ENCODE results near the gene TAAR9. TPM values are rescaled to one million over a fixed set of nuclear protein-coding genes. Genes with fewer than 3 reads are reported as not detected.

Gene TAAR9
- total and polyA plus RNA-seq, 2 experiments from 2014 or later: not detected

- no peak for TF ChIP-seq REST (IDR thresholded peaks at IDR 0.05; ENCODE audit: unreplicated experiment)
- TF ChIP-seq EZH2 (IDR thresholded peaks at IDR 0.05; ENCODE audit: low read depth, unreplicated experiment): no peak
- TF ChIP-seq JUNB (IDR thresholded peaks at IDR 0.05; ENCODE audit: unreplicated experiment): no peak
- no peak for TF ChIP-seq ZNF462 (CRISPR knock-in tag; IDR thresholded peaks at IDR 0.05)
Measured at GRCh38 chr6:132491881-132492280, 46.2 kb upstream of the TAAR9 start (continued).

GRCh38 chr6:132494954-132495353, 43.1 kb upstream of the TAAR9 start:
- Mint-ChIP-seq H3K9me3 (no peaks in the 10 kb centered on the region), H3K4me1 (no peaks in the 10 kb centered on the region), H3K27me3 (ENCODE audit: insufficient read depth, low read depth, poor library complexity) (no peaks in the 10 kb centered on the region), H3K4me3 (no peak overlapping the region), H3K36me3 (ENCODE audit: low read depth) (peaks cover 15% of the 10 kb centered on the region; the same call in 2 of the 3 replicates), H3K27ac (no peak overlapping the region)
- TF ChIP-seq POLR2AphosphoS5 (IDR thresholded peaks at IDR 0.05; ENCODE audit: low read depth): no peak
- no peak for TF ChIP-seq NANOG (IDR thresholded peaks at IDR 0.05; ENCODE audit: borderline replicate concordance)
- TF ChIP-seq CREB1 (CRISPR knock-in tag; IDR thresholded peaks at IDR 0.05; ENCODE audit: low read depth): no peak
- no peak for TF ChIP-seq REST (IDR thresholded peaks at IDR 0.05; ENCODE audit: unreplicated experiment)
- TF ChIP-seq STAT1 (IDR thresholded peaks at IDR 0.05; ENCODE audit: unreplicated experiment): no peak
- no peak for TF ChIP-seq EZH2phosphoT487 (IDR thresholded peaks at IDR 0.05; ENCODE audit: unreplicated experiment)
- TF ChIP-seq CTCF (conservative IDR thresholded peaks at IDR 0.05; ENCODE audit: low read depth in 2 of 2): no peak
- DNase-seq (ENCODE audit: low spot score) (no peak), ATAC-seq (no peak)
- no peak overlapping the region for H3K4me2 ChIP-seq
- H3K4me3 ChIP-seq: no peak overlapping the region
- H3K4me1 ChIP-seq (ENCODE audit: insufficient read depth): peaks cover 13% of the 10 kb centered on the region
- H3K9me2 ChIP-seq (ENCODE audit: insufficient read depth): no peaks in the 10 kb centered on the region
- H3K27ac ChIP-seq (ENCODE audit: low read depth): no peak overlapping the region
- H4K20me1 ChIP-seq (replicated peaks; ENCODE audit: insufficient read depth): 0 out of 2 replicates have a peak, but pooled peaks cover 8% of the 10 kb centered on the region
- H3K27me3 ChIP-seq (ENCODE audit: insufficient read depth): no peaks in the 10 kb centered on the region
- H3F3A ChIP-seq (replicated peaks; ENCODE audit: low read depth): no peaks in the 10 kb centered on the region
- H3K79me2 ChIP-seq (replicated peaks; ENCODE audit: insufficient read depth): peaks cover 27% of the 10 kb centered on the region
- H3K36me3 ChIP-seq (ENCODE audit: insufficient read depth): no peaks in the 10 kb centered on the region; the same call in 1 of the 2 replicates
- H2AFZ ChIP-seq: no peak overlapping the region

All from GM23338 (cell line).